ENCODE measurements around the gene ESRRB. TPM values are rescaled to one million over a fixed set of nuclear protein-coding genes. Genes with fewer than 3 reads are reported as not detected.

Gene ESRRB
- total RNA-seq, 6 donors from 2014 or later: 0.15 to 1.6 (median 0.30) TPM; not detected in 2

- Histone ChIP-seq H3K9me3 (no peaks in the 10 kb centered on the region), H3K4me1 (no peaks in the 10 kb centered on the region), H3K27ac (no peak overlapping the region), H3K36me3 (no peaks in the 10 kb centered on the region), H3K27me3 (no peaks in the 10 kb centered on the region), H3K4me3 (no peak overlapping the region)
- 15 to 27% methylated on average over 10 to 11 of the region's 11 CpGs for WGBS, 2 donors
- DNase-seq (peak in 1 of 2 donors; percentile 22), ATAC-seq (ENCODE audit: low FRiP score in 2 of 2) (peak; percentile 76 to 91)
- TF ChIP-seq CTCF (IDR thresholded peaks at IDR 0.05) (peak; percentile 71 to 92 (median 76)), POLR2AphosphoS5 (IDR thresholded peaks at IDR 0.05) (no peak)
These were observed 11.2 kb downstream of the ESRRB start for GRCh38 chr14:76386944-76387782.

GRCh38 chr14:76389841-76390240 lies 13.9 kb downstream of the ESRRB start:
- TF ChIP-seq EP300 (IDR thresholded peaks at IDR 0.05) (no peak), CTCF (IDR thresholded peaks at IDR 0.05) (no peak), POLR2A (IDR thresholded peaks at IDR 0.05) (no peak), POLR2AphosphoS5 (IDR thresholded peaks at IDR 0.05) (no peak)
- no peaks in the 10 kb centered on the region for H3K36me3 ChIP-seq
- WGBS, 2 donors: 83% methylated on average over 9 of the region's 9 CpGs
- no peaks in the 10 kb centered on the region for H3K4me1 ChIP-seq
- DNase-seq (no peak), ATAC-seq (ENCODE audit: low FRiP score in 2 of 2) (no peak)
- no peak overlapping the region for H3K4me3 ChIP-seq
- no peaks in the 10 kb centered on the region for H3K9me3 ChIP-seq
- H3K27me3 ChIP-seq: no peaks in the 10 kb centered on the region
- H3K27ac ChIP-seq: no peak overlapping the region

GRCh38 chr14:76390621-76391020 lies 14.7 kb downstream of the ESRRB start:
- Histone ChIP-seq H3K4me1 (no peaks in the 10 kb centered on the region), H3K36me3 (no peaks in the 10 kb centered on the region), H3K4me3 (no peak overlapping the region), H3K27ac (no peak overlapping the region), H3K27me3 (no peaks in the 10 kb centered on the region), H3K9me3 (no peaks in the 10 kb centered on the region)
- 92 to 96% methylated on average over 7 of the region's 7 CpGs for WGBS, 2 donors
- TF ChIP-seq EP300 (IDR thresholded peaks at IDR 0.05): no peak
- no peak for TF ChIP-seq POLR2A (IDR thresholded peaks at IDR 0.05)
- no peak for TF ChIP-seq POLR2AphosphoS5 (IDR thresholded peaks at IDR 0.05)
- no peak for TF ChIP-seq CTCF (IDR thresholded peaks at IDR 0.05)
- ATAC-seq (ENCODE audit: low FRiP score in 2 of 2): no peak
- no peak for DNase-seq

- ATAC-seq (ENCODE audit: low FRiP score in 2 of 2): no peak
- TF ChIP-seq EP300 (IDR thresholded peaks at IDR 0.05) (no peak), POLR2AphosphoS5 (IDR thresholded peaks at IDR 0.05) (no peak), POLR2A (IDR thresholded peaks at IDR 0.05) (no peak), CTCF (IDR thresholded peaks at IDR 0.05) (no peak)
- DNase-seq: peak in 1 of 2 donors; percentile 60
- WGBS, 2 donors: 75 to 78% methylated on average over 11 to 12 of the region's 12 CpGs
- Histone ChIP-seq H3K4me3 (no peak overlapping the region), H3K27ac (no peak overlapping the region), H3K9me3 (no peaks in the 10 kb centered on the region), H3K4me1 (no peaks in the 10 kb centered on the region), H3K36me3 (no peaks in the 10 kb centered on the region), H3K27me3 (no peaks in the 10 kb centered on the region)
These were observed 16.2 kb downstream of the ESRRB start for GRCh38 chr14:76391981-76392690.
